Thymus (tissue), 11 donors: ENCODE results near the gene PGC. TPM values are rescaled to one million over a fixed set of nuclear protein-coding genes. Genes with fewer than 3 reads are reported as not detected.

Experiments
- DNase-seq, 9 donors: peaks; one replicate each; pipeline ENCODE4 v3.0.0-alpha.2; 2013; ENCODE audit warnings: low spot score in 9 of 9, low read depth in 6 of 9, missing footprints in 1 of 9
- H3K27ac ChIP-seq, 2 donors: one replicate each; pipeline ENCODE4 v1.5.1; 2013; ENCODE audit warnings: control low read depth in 1 of 2, low read depth in 1 of 2, low read length in 1 of 2, mild to moderate bottlenecking in 1 of 2, moderate library complexity in 1 of 2
- H3K27me3 ChIP-seq, 2 donors: one replicate each; pipeline ENCODE4 v1.5.1; 2013; ENCODE audit warnings: low read length in 1 of 2; ENCODE audit not compliant: control insufficient read depth in 2 of 2, insufficient read depth in 1 of 2
- H3K36me3 ChIP-seq, 2 donors: one replicate each; pipeline ENCODE4 v1.5.1; 2013; ENCODE audit warnings: low read length in 1 of 2, mild to moderate bottlenecking in 1 of 2, moderate library complexity in 1 of 2; ENCODE audit not compliant: control insufficient read depth in 2 of 2, insufficient read depth in 2 of 2
- H3K4me1 ChIP-seq, 2 donors: one replicate each; pipeline ENCODE4 v1.5.1; 2013; ENCODE audit warnings: low read length in 2 of 2; ENCODE audit not compliant: control insufficient read depth in 2 of 2, insufficient read depth in 2 of 2
- H3K4me3 ChIP-seq, 2 donors: one replicate each; pipeline ENCODE4 v1.5.1; 2013; ENCODE audit warnings: low read length in 2 of 2, control low read depth in 1 of 2, mild to moderate bottlenecking in 1 of 2
- H3K9me3 ChIP-seq, 2 donors: one replicate each; pipeline ENCODE4 v1.5.1; 2013; ENCODE audit warnings: low read length in 1 of 2, mild to moderate bottlenecking in 1 of 2; ENCODE audit not compliant: control insufficient read depth in 2 of 2, insufficient read depth in 1 of 2
- WGBS: extraction: QIAGEN DNeasy Blood & Tissue Kit; methylation state at CpG from one replicate; pipeline ENCODE4 v1.1.7; 2013; 5-methylcytosine and 5-hydroxymethylcytosine counted together
- polyA plus RNA-seq: library from polyadenylated mRNA; stranded (reverse); fragments of 200-250 nt; gene quantifications from one replicate; pipeline ENCODE4 v1.2.3, GENCODE V29; 2013
- total RNA-seq: library from RNA; stranded (reverse); fragments of 120-200 nt; gene quantifications from one replicate; pipeline ENCODE4 v1.2.4, GENCODE V29; 2013
- donor health status: healthy.

PGC gene
- total and polyA plus RNA-seq, 2 donors, result 0.28 to 0.73 TPM

DNA sequence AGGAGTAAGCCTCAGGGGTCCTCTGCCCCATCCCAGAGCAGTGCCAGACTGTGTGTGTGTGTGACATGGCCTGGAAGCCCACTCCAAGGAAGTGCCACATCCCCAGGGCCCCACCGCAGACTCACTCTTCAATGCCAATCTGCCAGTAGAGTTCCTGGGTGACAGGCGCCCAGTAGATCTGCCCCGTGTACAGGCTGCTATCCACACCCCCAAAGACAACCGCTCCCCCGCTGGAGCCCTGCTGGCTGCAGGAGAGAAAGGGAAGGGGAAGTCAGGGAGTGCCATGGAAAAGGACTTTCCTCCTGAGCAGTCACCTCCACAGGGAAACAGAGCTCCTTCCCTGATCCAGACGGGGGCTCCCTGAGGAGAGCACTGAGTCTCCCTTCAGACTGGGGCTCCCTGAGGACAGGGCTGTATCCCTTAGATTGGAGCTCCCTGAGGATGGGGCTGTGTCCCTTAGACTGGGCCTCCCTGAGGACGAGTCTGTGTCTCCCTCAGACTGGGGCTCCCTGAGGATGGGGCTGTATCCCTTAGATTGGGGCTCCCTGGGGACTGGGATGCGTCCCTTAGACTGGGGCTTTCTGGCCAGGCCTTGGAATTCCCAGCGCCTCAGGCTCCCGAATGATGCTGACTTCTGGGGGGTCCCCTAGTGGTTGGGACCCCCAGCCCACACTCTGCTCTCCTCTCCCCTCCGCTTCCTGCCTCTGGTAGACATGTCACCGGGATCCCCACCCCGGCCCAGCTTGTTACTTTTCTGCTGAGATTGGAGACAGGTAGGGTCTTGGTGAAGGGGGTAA is 6.6 kb downstream of the PGC start:
- H3K4me1 ChIP-seq, result peaks cover 4 to 5% of the 10 kb centered on the region in 2 donors
- no peak overlapping the region for H3K4me3 ChIP-seq
- no peak for DNase-seq
- H3K9me3 ChIP-seq, result no peaks in the 10 kb centered on the region
- H3K27me3 ChIP-seq, result no peaks in the 10 kb centered on the region
- H3K27ac ChIP-seq, result no peak overlapping the region
- no peaks in the 10 kb centered on the region for H3K36me3 ChIP-seq
- 92% methylated on average over 13 of the region's 13 CpGs for WGBS

DNA sequence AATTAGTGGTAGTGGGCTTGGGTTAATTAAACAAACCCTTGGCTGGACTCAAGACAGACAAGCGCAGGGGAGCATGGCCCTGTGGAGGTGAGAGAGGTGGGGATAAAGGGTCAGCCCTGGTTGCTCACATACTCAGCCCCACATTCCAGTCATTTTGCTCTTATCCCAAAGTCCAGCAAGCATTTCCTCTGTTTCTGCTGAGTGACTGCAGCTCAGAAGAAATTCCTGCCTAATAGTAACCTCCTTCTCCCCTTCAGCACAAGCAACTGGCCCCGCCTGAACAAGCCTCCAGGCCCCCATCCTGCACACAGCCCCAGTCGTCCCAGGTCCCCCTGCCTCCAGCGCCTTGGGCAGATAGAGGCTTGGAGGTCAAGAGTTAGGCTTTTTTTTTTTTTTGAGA is 8.2 kb downstream of the PGC start:
- Histone ChIP-seq H3K36me3 (no peaks in the 10 kb centered on the region), H3K9me3 (no peaks in the 10 kb centered on the region), H3K27ac (no peak overlapping the region), H3K4me1 (peaks cover 7 to 10% of the 10 kb centered on the region in 2 donors), H3K27me3 (peaks cover 0 to 8% of the 10 kb centered on the region in 2 donors), H3K4me3 (no peak overlapping the region)
- DNase-seq, result no peak
- WGBS, result 98% methylated on average over 4 of the region's 4 CpGs

DNA sequence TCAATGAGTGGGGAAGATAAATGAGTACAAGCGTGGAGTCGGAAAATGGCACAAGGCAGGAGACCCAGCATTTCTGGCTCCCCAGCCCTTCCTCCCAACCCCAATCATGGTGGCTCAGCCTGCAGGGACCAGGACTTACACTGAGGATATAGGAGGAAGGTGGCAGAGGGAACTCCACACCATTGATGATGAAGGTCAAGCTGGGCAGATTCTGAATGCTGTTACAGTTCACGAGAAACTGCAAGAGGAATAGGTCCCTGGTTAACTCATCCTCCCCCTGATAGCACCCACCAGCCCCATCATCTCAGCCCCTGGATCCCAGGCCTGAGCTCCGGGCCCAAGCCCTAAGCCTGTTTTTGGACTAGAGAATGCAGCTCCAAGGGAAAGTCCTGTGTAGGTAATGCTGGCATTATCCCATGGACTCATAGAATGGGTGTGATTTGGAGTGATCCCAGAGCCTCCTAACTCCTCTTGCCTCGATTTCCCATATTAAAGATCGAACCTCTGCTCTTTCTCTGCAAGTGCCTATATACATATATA is 9.5 kb downstream of the PGC start:
- H3K27ac ChIP-seq, result no peak overlapping the region
- peaks cover 0 to 22% of the 10 kb centered on the region in 2 donors for H3K27me3 ChIP-seq
- H3K4me3 ChIP-seq, result no peak overlapping the region
- H3K9me3 ChIP-seq, result peaks cover 0 to 5% of the 10 kb centered on the region in 2 donors
- no peaks in the 10 kb centered on the region for H3K36me3 ChIP-seq
- DNase-seq, result no peak
- H3K4me1 ChIP-seq, result peaks cover 7 to 24% of the 10 kb centered on the region in 2 donors
- WGBS, result 96% methylated on average over 6 of the region's 6 CpGs

DNA sequence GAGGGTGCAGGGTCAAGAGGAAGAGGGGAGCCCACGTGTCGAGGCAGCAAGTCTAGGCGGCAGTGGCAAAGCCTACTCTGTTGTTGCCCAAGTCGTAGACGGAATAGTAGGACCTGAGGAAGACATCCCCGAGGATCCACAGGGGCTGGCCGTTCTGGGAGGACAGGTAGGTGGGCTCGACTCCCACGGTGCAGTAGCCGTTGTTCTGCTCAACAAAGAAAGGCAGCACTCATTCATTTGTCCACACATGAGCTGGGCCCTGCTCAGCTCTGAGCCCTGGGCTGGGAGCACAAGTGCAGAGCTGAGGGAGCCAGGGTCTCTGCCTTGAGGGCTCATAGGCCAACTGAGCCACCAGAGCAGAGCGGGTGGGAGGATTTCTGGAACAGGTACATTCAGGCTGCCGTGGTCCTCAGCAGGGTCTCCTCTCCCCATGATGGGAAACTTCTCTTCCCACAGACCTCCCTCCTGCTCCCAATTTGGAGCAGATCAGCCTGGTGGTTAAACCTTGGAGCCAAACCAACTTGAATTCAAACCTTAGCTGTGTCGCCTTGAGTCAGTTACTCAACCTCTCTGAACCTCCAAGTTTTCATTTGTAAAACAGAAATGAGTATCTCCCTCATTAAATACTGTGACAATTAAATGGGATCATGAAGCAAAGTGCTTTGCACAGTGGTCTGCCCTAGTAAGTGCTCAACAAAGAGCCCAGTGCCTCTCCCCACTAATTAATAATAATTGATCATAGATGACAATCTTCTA is 10.2 kb downstream of the PGC start:
- H3K9me3 ChIP-seq, result peaks cover 0 to 5% of the 10 kb centered on the region in 2 donors
- DNase-seq, result no peak
- H3K4me3 ChIP-seq, result no peak overlapping the region
- H3K36me3 ChIP-seq, result no peaks in the 10 kb centered on the region
- peaks cover 0 to 25% of the 10 kb centered on the region in 2 donors for H3K27me3 ChIP-seq
- 98% methylated on average over 13 of the region's 13 CpGs for whole genome bisulfite sequencing
- peaks cover 7 to 27% of the 10 kb centered on the region in 2 donors for H3K4me1 ChIP-seq
- no peak overlapping the region for H3K27ac ChIP-seq

DNA sequence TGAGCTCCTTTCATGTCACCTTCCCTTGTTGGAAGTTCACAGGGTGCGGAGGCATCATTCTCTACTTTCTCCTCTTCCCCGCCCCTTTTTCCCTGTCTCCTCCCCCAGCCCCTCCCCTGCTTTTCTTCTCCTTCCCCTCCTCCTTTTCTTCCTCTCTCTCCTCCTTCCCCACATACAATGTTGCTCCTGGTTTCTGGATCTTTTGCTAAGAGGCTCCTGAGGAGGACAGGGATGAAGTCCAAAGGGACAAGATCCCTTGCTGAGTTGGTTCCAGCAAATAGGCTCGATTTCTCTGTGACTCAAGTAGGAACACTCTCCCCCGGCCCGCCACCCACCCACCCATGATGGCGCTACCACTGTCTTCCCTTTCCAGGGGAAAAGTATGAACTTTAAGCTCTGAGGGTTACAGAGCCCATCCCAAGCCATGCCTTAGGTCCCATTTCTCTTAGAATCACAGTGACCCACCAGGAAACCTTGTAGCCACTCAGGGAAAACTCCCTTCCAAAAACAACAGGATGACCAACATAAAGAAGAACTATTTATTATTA is 10.9 kb downstream of the PGC start:
- H3K4me3 ChIP-seq, result no peak overlapping the region
- H3K9me3 ChIP-seq, result peaks cover 0 to 5% of the 10 kb centered on the region in 2 donors
- H3K36me3 ChIP-seq, result no peaks in the 10 kb centered on the region
- H3K27me3 ChIP-seq, result peaks cover 0 to 25% of the 10 kb centered on the region in 2 donors
- 92% methylated on average over 6 of the region's 6 CpGs for WGBS
- DNase-seq, result no peak
- peaks cover 7 to 27% of the 10 kb centered on the region in 2 donors for H3K4me1 ChIP-seq
- H3K27ac ChIP-seq, result no peak overlapping the region

DNA sequence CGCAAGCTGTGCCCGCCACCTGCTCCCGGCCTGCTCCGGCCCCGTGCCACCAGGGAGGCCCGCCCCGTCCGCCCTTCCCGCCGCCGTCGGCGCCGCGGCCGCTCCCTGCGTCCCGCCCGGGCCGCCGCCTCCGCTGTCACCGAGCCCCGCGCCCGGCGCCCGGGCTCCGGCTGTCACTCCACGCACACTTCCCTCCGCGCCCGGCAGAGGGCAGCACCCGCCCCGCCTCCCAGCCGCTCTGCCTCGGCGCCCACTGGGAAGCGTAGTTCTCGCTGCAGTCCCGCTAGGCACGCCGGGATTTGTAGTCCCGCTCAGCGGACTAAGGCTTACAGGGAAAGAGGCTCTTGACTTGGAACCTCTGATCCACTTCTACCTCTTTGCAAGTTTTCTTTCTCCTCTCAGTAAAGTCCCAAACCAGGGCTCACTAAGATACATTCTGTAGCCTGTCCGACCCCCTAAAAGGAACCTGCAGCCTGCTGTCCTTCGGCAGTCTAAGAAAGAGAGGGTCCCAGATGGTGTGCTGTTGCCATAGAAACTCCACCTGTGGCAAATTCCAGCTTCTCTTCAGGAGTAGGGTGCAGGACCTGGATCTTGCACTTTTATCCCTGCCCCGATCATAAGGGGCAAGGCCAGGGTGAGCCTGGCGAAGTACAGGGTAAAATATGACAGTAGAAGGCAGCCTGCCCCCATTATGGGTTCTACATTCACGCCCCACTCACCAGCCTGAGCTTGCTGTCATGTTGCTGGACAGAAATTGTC is 11.6 kb downstream of the PGC start, which contains the start of gene TFEB:
Gene TFEB, minus strand, starts transcription at position 182 of the 759 bp plus-strand sequence. CDS start 44,395 bp downstream, outside the sequence.
- peak within 1 kb of the TSS; percentile 51 to 84 for H3K27ac ChIP-seq
- WGBS, result 8% methylated on average over 50 of the region's 50 CpGs
- H3K36me3 ChIP-seq, result no peaks in the 10 kb centered on the region
- DNase-seq, result peak; percentile 76 to 94 (median 88)
- H3K9me3 ChIP-seq, result peaks cover 0 to 5% of the 10 kb centered on the region in 2 donors
- H3K27me3 ChIP-seq, result peaks cover 0 to 25% of the 10 kb centered on the region in 2 donors
- peaks cover 7 to 28% of the 10 kb centered on the region in 2 donors for H3K4me1 ChIP-seq
- H3K4me3 ChIP-seq, result peak within 1 kb of the TSS; percentile 55 to 82

DNA sequence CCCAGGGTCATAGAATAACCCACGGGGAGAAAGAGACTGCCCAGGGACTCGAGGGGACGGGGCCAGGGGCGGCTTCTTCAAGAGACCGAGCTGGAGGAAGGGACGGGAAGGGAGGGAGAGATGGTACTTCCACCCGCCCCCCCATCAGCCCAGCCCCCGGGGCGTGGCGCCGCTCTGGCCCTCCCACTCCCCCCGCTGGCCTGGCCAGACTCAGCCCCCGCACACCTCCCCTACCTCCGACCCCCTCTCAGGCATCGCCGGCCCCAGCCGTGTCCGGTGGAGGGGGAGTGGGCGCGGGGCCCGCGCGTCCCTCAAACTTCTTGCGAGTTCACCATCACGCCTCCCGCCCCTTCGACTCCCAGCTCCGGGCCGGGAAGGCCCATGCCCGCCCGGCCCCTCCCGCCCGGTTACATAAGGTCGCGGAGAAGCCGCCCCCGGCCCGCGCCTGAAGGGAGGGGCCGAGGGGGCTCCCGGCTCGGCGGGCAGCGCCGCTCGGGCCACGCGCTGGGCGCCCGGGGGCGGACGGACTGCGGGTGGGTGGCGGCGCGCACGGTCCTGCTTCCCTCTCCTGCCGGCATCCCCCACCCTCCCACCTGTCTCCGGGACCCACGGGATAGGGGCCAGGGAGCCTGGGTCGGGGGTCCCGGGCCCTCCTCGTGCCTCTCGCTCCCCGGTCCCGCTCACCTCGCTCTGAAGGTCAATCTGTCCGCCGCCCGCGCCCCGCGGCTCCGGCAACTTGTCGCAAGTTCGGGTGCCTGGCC is 12.4 kb downstream of the PGC start:
- H3K36me3 ChIP-seq, result no peaks in the 10 kb centered on the region
- H3K27ac ChIP-seq, result peak overlapping the region; percentile 51 to 84
- H3K27me3 ChIP-seq, result peaks cover 0 to 25% of the 10 kb centered on the region in 2 donors
- peak overlapping the region; percentile 55 to 82 for H3K4me3 ChIP-seq
- H3K4me1 ChIP-seq, result peaks cover 7 to 32% of the 10 kb centered on the region in 2 donors
- DNase-seq, result peak in 4 of 9 donors; percentile 32 to 65 (median 50)
- H3K9me3 ChIP-seq, result peaks cover 0 to 5% of the 10 kb centered on the region in 2 donors
- under 1% methylated on average over 76 of the region's 76 CpGs for WGBS
